Sigmoid colon (tissue), 7 donors: ENCODE data around the gene HABP2. TPM values are rescaled to one million over a fixed set of nuclear protein-coding genes. Genes with fewer than 3 reads are reported as not detected.

Source experiments
- DNase-seq: peaks from one replicate; pipeline ENCODE4 v3.0.0-alpha.2; 2019
- H3K27ac ChIP-seq, 4 donors: fragments of 200-600 bp; sonication (generic); one replicate each; pipeline ENCODE4 v1.5.1; 2016 to 2019; ENCODE audit warnings: mild to moderate bottlenecking in 1 of 4
- H3K27me3 ChIP-seq, 3 donors: fragments of 200-600 bp; sonication (generic); one replicate each; pipeline ENCODE4 v1.5.1; 2019; ENCODE audit warnings: mild to moderate bottlenecking in 1 of 3
- H3K36me3 ChIP-seq, 4 donors: fragments of 200-600 bp; sonication (generic); one replicate each; pipeline ENCODE4 v1.5.1; 2016 to 2019
- H3K4me1 ChIP-seq, 4 donors: fragments of 200-600 bp; sonication (generic); one replicate each; pipeline ENCODE4 v1.5.1; 2017 to 2019
- H3K4me3 ChIP-seq, 4 donors: fragments of 200-600 bp; sonication (generic); one replicate each; pipeline ENCODE4 v1.5.1; 2017 to 2019; ENCODE audit warnings: mild to moderate bottlenecking in 2 of 4, moderate library complexity in 1 of 4
- H3K9me3 ChIP-seq, 4 donors: fragments of 200-600 bp in 3 of 4; sonication (generic) in 3 of 4; one replicate each; pipeline versions ENCODE4 v1.5.1 to v1.6.1; 2013 to 2019
- EP300 ChIP-seq, 4 donors: sonication (generic); formaldehyde crosslinking; IDR thresholded peaks; one replicate each; pipeline ENCODE4 v1.6.1; 2017; ENCODE audit warnings: antibody characterized with exemption in 4 of 4
- POLR2A ChIP-seq, 2 donors: fragments of 450-650 bp; IDR thresholded peaks; one replicate each; pipeline ENCODE4 v1.6.1; 2016; ENCODE audit warnings: antibody characterized with exemption in 2 of 2, mild to moderate bottlenecking in 2 of 2, moderate library complexity in 2 of 2
- POLR2AphosphoS5 ChIP-seq, 4 donors: sonication (generic); formaldehyde crosslinking; IDR thresholded peaks; one replicate each; pipeline ENCODE4 v1.6.1; 2017; ENCODE audit warnings: antibody characterized with exemption in 4 of 4
- WGBS, 2 donors: extraction: QIAGEN DNeasy Blood & Tissue Kit; methylation state at CpG; one replicate each; pipeline ENCODE4 v1.1.7; 2013; 5-methylcytosine and 5-hydroxymethylcytosine counted together
- intact Hi-C: fragments of 100-400 bp; cut with DNase I; formaldehyde crosslinking; loops from one replicate; pipeline ENCODE4 v1.15.1; 2023
- polyA plus RNA-seq, 3 donors: library from polyadenylated mRNA; stranded (reverse); fragments of 200-250 nt; gene quantifications; one replicate each; pipeline ENCODE4 v1.2.3, GENCODE V29; 2013
- total RNA-seq, 4 donors: library from RNA; depleted of rRNA; stranded (reverse); fragments of >200 nt; gene quantifications; one replicate each; pipeline ENCODE4 v1.1.0, GENCODE V29; 2016
- TF ChIP-seq, protein P1 (sequence below), 4 experiments: fragments of 450-650 bp in 3 of 4; fragments of 200-600 bp in 1 of 4; IDR thresholded peaks; one replicate each; pipeline ENCODE4 v1.5.1; 2016 to 2019; ENCODE audit warnings: antibody characterized with exemption in 4 of 4, mild to moderate bottlenecking in 3 of 4, moderate library complexity in 2 of 4
- donor health status: healthy with polysubstance abuse.
- donor health status: Bipolar disorder and iron deficiency.
- donor health status: healthy.

HABP2 gene
- total and polyA plus RNA-seq, 7 donors = not detected

DNA sequence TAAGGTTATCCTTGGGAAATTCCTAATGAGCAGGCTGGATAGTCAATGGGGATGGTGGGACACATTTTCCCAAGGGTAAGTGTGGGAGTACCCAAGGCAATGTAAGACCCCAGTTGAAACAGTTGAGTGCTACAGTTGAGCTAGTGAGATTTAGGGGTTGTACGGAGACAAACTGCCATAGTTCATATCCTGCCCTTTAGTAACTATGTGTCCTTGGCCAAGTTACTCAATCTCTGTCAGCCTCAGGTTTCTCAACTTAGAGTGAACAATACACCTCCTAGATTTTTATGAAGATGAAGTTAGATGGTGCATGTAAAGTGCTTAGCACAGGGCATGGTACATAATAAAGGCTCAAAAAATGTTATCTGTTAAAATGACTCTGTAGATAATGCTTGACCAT, 20.5 kb downstream of the HABP2 start:
- DNase-seq = no peak
- Histone ChIP-seq H3K27ac (no peak overlapping the region), H3K9me3 (no peaks in the 10 kb centered on the region), H3K27me3 (no peaks in the 10 kb centered on the region), H3K4me1 (no peaks in the 10 kb centered on the region), H3K36me3 (no peaks in the 10 kb centered on the region), H3K4me3 (no peak overlapping the region)
- intact Hi-C loops = no loop called here
- 85 to 91% methylated on average over 1 of the region's 1 CpG for WGBS, 2 donors
- no peak for TF ChIP-seq EP300 (IDR thresholded peaks at IDR 0.05)
- no peak for TF ChIP-seq POLR2A (IDR thresholded peaks at IDR 0.05)
- TF ChIP-seq POLR2AphosphoS5 (IDR thresholded peaks at IDR 0.05) = no peak
- TF ChIP-seq, protein P1, sequence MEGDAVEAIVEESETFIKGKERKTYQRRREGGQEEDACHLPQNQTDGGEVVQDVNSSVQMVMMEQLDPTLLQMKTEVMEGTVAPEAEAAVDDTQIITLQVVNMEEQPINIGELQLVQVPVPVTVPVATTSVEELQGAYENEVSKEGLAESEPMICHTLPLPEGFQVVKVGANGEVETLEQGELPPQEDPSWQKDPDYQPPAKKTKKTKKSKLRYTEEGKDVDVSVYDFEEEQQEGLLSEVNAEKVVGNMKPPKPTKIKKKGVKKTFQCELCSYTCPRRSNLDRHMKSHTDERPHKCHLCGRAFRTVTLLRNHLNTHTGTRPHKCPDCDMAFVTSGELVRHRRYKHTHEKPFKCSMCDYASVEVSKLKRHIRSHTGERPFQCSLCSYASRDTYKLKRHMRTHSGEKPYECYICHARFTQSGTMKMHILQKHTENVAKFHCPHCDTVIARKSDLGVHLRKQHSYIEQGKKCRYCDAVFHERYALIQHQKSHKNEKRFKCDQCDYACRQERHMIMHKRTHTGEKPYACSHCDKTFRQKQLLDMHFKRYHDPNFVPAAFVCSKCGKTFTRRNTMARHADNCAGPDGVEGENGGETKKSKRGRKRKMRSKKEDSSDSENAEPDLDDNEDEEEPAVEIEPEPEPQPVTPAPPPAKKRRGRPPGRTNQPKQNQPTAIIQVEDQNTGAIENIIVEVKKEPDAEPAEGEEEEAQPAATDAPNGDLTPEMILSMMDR (IDR thresholded peaks at IDR 0.05) = no peak

DNA sequence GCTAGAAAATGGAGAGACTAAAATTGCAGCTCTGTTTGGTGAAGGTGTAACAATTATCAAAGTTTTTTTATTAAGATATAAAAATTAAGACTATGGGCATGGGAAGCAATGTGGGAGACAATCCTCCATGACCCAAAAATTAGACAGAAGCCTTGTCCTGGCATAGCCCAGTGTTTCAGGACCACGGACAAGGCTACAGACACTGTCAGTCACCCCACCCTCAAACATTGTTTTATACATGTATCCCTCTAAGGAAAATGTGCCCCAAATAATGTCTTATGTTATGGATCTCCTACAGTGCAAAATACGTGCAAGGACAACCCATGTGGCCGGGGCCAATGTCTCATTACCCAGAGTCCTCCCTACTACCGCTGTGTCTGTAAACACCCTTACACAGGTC, 24.0 kb downstream of the HABP2 start:
- H3K4me1 ChIP-seq = no peaks in the 10 kb centered on the region
- no peak for DNase-seq
- H3K27me3 ChIP-seq = no peaks in the 10 kb centered on the region
- H3K36me3 ChIP-seq = no peaks in the 10 kb centered on the region
- 71 to 75% methylated on average over 4 of the region's 4 CpGs for WGBS, 2 donors
- intact Hi-C loops = no loop called here
- TF ChIP-seq, protein P1 (IDR thresholded peaks at IDR 0.05) = no peak
- no peak for TF ChIP-seq POLR2A (IDR thresholded peaks at IDR 0.05)
- no peak for TF ChIP-seq POLR2AphosphoS5 (IDR thresholded peaks at IDR 0.05)
- no peak for TF ChIP-seq EP300 (IDR thresholded peaks at IDR 0.05)
- H3K27ac ChIP-seq = no peak overlapping the region
- no peak overlapping the region for H3K4me3 ChIP-seq
- H3K9me3 ChIP-seq = no peaks in the 10 kb centered on the region

DNA sequence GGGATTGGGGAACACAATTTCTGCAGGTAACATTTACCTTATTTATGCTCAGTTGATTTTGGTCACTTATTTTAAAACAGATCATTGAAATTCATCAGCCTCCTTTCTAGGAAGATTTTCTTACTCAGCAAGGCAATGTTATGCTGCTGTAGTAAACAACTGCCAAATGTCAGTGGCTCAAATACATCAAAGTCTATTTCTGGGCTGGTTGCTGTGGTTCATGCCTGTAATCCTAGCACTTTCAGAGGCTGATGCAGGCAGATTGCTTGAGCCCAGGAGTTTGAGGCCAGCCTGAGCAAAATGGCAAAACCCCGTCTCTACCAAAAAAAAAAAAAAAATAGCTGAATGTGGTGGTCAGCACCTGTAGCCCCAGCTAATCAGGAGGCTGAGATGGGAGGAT, 25.9 kb downstream of the HABP2 start:
- Histone ChIP-seq H3K36me3 (no peaks in the 10 kb centered on the region), H3K27ac (no peak overlapping the region), H3K9me3 (no peaks in the 10 kb centered on the region), H3K4me3 (no peak overlapping the region), H3K4me1 (no peaks in the 10 kb centered on the region), H3K27me3 (no peaks in the 10 kb centered on the region)
- intact Hi-C loops = no loop called here
- DNase-seq = no peak
- no peak for TF ChIP-seq EP300 (IDR thresholded peaks at IDR 0.05)
- no peak for TF ChIP-seq POLR2A (IDR thresholded peaks at IDR 0.05)
- no peak for TF ChIP-seq POLR2AphosphoS5 (IDR thresholded peaks at IDR 0.05)
- TF ChIP-seq, protein P1 (IDR thresholded peaks at IDR 0.05) = no peak
- 91 to 92% methylated on average over 1 of the region's 1 CpG for WGBS, 2 donors

DNA sequence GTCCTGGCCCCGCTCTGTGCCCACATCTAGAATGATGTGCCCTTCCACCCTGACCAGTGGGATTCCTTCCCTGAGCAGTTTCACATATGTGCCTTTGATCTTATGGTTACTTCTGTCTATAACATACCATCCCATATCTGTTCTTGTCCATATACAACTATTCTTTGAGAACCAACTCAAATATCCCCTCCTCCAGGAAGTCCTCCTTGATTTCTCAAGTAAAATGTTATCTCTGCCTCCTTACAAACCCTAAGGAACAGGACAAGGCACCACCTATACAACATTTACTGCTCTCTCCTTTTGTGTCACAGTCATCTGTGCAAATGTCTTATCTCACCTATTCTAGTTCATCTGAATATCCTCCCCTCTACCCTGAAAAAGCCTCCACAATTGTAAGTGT, 28.2 kb downstream of the HABP2 start:
- Histone ChIP-seq H3K4me1 (no peaks in the 10 kb centered on the region), H3K4me3 (no peak overlapping the region), H3K27ac (no peak overlapping the region), H3K9me3 (no peaks in the 10 kb centered on the region), H3K36me3 (no peaks in the 10 kb centered on the region), H3K27me3 (no peaks in the 10 kb centered on the region)
- intact Hi-C loops = no loop called here
- TF ChIP-seq POLR2A (IDR thresholded peaks at IDR 0.05) = no peak
- no peak for TF ChIP-seq EP300 (IDR thresholded peaks at IDR 0.05)
- TF ChIP-seq, protein P1 (IDR thresholded peaks at IDR 0.05) = no peak
- TF ChIP-seq POLR2AphosphoS5 (IDR thresholded peaks at IDR 0.05) = no peak
- 84 to 90% methylated on average over 1 of the region's 1 CpG for WGBS, 2 donors
- DNase-seq = no peak

DNA sequence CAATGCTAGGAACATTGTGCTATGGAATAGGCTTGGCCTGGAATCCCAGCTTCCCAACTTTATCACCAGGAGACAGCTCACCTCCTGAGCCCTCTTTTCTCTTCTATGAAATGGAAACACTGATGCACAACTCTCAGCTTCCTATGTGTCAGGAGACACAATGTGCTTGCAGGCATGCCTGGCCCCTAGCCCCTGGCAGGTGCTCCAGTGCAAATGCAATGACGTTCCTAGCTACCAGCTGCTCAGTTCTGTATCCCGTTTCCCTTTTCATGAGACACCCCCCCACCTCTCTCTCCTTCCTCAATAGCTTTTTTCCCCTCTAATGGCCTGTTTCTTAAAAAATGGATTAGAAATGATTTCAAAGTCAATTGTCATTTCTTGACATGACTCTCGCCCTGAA, 30.7 kb downstream of the HABP2 start:
- H3K27me3 ChIP-seq = no peaks in the 10 kb centered on the region
- intact Hi-C loops = no loop called here
- 73 to 74% methylated on average over 3 of the region's 3 CpGs for WGBS, 2 donors
- no peak overlapping the region for H3K27ac ChIP-seq
- no peak for TF ChIP-seq POLR2AphosphoS5 (IDR thresholded peaks at IDR 0.05)
- no peak for TF ChIP-seq POLR2A (IDR thresholded peaks at IDR 0.05)
- TF ChIP-seq EP300 (IDR thresholded peaks at IDR 0.05) = no peak
- TF ChIP-seq, protein P1 (IDR thresholded peaks at IDR 0.05) = no peak
- no peaks in the 10 kb centered on the region for H3K9me3 ChIP-seq
- no peak for DNase-seq
- H3K4me1 ChIP-seq = no peaks in the 10 kb centered on the region
- H3K36me3 ChIP-seq = no peaks in the 10 kb centered on the region
- no peak overlapping the region for H3K4me3 ChIP-seq
